Epithelial cell of prostate (primary cell): ENCODE measurements around the gene LRP8.
A peak's percentile ranks its signal among the peaks of the same experiment; 100 is the strongest.
"Not testable (repeated sequence)": the region's sequence is repeated elsewhere in the genome, so short reads cannot be mapped to it uniquely, and the experiment has no call there.

Experiments used
- DNase-seq: peaks from one replicate; pipeline ENCODE4 v3.0.0-alpha.2; 2011; ENCODE audit warnings: low read depth, low spot score
- H3K27ac ChIP-seq: fragments of 450-650 bp; 2 replicates; pipeline ENCODE4 v1.5.1; 2017; ENCODE audit warnings: mild to moderate bottlenecking

Gene LRP8

DNA sequence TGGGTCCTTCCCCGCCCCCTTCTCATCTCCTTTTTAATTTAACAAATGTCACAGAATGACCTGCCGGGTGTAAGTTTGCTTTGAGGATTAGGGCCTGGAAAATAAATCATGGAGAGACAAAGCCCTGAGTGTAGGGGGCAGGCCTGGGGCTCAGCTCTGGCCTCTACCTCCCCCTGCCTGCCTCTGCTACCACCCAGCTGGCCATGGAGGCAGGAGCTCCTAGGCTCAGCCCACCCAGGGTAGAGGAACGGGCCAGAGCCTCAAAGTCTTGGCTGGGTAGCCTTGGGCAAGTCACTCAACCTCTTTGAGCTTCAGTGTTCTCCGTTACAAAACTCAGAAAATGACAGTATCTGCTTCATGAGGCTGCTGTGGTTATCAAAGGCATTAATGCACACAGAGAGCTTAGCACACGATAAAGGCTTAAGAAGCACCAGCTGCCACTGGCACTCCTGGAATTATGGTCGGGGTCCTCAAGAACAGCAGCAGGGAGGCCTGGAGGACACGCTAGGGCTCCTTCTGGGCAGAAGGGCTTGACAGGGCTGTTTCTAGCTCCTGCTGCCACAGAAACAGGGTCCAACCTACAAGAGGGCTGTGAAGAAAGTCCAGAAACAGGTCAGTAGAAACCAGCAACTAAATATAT, 39.0 kb downstream of the LRP8 start:
- H3K27ac ChIP-seq, result no peak overlapping the region
- no peak for DNase-seq

DNA sequence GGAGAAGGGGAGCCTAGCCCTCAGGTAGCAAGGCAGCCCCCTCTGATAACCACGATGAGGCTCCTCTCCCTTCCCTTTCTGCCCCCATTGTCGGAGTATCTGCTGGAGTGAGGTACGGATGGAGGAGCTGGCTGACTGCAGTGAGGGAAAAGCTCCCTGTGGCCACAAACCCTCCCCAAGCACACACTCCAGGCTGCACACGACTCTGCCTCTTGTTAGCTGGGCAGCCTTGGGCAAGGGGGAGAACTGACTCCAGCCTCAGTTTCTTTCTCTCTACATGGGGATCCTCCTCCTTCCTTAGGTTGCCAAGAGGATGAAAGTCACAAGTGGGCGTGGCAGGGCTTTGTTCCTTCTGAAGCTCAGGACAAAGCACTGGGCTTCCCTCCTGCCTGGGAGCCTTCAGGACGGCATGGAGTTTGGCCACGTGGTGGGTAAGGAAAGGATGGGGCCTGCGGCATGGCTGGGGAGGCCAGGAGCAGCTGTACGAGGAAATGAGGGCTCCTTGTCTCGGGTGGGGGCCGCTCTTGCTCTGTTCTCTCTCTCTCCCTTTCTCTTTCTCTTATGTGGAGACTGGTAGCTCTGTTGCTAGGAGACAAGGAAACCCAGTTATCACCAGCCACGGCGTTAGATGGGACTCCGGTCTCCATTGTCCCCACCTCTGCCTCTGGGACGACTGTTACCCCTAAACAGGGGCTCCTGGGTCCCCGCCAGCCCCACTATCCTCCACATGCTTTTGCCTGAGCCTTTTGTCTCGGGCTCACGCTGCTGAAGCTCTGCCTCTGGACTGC, 39.7 kb downstream of the LRP8 start:
- H3K27ac ChIP-seq, result no peak overlapping the region
- DNase-seq, result no peak

DNA sequence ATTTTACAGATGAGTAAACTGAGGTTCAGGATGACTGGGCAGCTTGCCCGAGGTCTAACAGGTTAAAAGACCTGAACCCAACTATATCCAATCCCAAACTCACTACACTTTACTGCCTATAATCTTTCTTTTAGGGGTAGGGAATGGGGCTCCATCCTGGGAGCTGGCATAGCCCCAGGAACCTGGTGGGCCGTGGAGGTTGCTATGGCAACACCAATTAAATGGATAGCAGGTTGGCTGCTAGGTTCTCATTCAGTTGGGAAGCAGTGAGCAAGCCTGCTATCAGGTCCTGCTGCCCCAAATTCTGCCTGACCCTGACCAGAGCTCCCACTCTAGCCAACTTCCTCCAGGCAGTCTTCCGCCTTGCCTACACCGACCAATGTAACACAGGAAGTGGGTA, 40.9 kb downstream of the LRP8 start:
- no peak for DNase-seq
- no peak overlapping the region for H3K27ac ChIP-seq

DNA sequence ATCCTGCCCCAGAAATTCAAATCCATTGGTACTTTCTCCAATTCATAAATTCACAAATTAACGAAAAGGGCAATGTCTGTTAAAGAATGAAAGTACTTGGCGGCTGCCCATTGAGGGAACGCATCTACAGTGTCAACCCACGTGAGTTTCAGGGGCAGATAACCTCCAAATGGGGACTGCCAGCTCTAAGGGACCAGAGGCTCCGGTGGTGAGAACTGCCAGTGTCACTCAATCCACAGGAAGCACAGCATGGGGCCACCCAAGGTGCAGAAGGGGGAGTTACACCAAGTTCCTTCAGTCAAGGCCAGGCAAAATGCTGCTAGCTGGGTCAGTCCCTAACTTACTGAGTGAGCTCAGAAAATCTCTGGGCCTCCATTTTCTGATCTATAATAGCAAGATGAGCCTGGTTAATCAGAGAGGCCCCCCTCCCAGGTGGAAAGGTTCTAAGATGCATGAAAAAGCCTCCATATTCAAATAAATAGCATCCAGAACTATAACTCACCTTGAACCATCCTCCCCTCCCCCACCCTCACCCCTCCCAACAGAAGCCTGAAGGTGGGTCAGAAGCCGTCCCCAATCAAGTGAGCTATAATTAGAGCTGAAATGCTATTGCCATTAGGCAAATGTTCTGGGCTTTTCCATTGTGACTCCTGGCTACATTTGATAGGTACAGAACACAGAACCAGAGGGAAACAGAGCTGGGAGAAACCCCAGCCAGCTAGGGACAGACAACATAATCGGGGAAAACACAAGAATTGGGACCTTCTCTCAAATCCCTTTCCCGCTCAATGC, 41.7 kb downstream of the LRP8 start:
- DNase-seq, result no peak
- no peak overlapping the region for H3K27ac ChIP-seq

DNA sequence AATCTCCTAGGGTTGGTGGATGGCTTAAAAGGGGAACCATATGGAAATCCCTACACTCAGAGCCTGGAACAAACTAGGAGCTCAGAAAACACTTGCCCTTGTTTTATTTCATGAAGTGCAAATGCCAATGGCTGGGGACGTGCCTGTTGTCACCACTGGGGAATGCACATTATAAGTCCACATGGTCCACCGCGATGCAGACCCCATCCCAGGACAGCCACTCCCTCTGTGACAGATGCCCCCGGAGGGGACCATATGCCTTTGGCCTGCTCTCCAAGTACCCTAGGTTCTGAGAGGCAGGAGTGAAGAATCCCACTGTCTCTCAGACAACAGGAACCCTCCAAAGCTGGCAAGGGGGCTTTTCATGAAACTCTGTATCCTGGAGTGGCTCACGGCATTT, 42.3 kb downstream of the LRP8 start:
- H3K27ac ChIP-seq, result no peak overlapping the region
- DNase-seq, result no peak

DNA sequence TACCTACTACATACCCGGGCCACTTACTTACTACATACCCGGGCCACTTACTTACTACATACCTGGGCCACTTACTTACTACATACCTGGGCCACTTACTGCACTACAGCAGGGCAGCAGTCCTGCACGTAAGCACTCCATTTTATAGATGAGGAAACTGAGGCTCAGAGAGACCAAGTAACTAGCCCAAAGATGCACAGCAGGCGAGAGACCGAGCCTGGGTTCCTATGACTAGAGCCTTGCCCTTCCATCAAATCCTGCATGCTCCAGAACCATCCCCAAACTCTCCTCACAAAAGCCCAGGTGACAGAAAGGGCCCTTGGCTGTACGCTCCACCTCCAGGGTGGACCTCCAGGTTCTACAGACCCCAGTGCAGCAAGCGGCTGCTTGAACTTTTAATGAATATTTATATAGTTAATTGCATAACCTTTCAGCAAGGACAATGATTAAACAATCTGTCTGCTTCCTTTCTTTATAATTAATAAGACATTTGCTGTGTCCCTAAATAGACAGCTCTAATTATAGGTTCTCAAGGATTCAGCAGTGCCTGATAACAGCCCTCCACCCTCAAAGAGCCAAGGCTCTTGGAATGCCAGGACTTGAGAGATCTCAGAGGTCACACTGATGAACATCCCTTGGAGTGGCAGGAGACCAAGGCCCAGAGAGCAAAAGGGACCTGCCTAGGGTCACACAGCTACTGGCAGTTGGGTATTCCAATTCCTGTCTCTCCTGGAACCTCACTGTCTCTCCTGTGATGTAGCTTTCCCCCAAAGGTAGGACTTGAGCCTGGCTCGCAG, 43.4 kb downstream of the LRP8 start:
- H3K27ac ChIP-seq, result no peak overlapping the region
- no peak for DNase-seq

DNA sequence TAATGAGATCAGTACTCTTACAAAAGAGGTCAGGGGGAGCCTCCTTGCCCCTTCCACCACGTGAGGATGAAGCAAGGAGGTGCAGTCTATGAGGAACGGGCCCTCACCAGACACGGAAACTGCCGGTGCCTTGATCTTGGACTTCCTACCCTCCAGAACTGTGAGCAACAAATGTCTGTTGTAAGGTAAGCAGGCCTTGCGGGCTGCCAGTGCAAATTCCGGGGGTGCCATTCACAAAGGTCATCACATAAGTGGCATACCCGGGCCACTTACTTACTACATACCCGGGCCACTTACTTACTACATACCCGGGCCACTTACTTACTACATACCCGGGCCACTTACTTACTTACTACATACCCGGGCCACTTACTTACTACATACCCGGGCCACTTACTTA, 44.7 kb downstream of the LRP8 start:
- DNase-seq, H3K27ac ChIP-seq: not testable (repeated sequence)

DNA sequence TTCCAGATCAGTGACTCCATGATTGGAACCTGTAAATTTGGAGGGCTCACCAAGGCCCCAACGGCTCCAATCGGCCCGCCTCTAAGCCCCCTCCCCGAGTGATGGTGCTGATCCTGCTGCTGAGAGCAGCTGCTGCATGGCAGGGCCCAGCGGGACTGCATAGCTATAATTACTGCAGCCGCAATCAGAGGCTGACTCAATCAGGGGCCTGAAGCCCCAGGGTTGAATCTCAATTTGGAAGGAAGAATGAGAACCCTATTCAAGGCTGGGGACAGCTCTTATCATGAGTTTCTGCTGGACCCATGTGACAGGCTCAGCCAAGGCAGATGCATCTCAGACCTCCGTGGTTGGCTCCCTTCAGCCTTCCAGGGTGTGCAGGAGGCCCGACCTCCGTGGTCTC, 46.7 kb downstream of the LRP8 start:
- H3K27ac ChIP-seq, result no peak overlapping the region
- DNase-seq, result no peak

DNA sequence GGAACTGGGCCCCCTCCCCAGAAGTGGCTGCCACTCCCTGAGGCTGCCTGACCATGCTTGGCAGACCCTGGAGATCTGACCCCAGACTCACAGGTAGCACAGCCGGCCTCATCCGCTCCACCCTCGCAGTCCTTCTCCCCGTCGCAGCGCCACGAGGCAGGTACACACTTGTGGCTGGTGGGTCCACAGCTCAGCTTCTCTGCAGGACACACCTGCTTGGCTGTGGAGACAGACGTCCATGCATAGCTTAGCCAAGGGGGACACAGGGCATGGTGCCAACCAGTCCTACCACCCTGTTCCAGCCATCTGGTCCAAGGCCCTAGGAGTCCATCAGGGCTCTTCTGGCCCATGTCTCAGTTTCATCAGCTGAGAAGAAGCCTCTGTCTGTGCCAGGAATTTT, 47.4 kb downstream of the LRP8 start:
- H3K27ac ChIP-seq, result no peak overlapping the region
- DNase-seq, result no peak

DNA sequence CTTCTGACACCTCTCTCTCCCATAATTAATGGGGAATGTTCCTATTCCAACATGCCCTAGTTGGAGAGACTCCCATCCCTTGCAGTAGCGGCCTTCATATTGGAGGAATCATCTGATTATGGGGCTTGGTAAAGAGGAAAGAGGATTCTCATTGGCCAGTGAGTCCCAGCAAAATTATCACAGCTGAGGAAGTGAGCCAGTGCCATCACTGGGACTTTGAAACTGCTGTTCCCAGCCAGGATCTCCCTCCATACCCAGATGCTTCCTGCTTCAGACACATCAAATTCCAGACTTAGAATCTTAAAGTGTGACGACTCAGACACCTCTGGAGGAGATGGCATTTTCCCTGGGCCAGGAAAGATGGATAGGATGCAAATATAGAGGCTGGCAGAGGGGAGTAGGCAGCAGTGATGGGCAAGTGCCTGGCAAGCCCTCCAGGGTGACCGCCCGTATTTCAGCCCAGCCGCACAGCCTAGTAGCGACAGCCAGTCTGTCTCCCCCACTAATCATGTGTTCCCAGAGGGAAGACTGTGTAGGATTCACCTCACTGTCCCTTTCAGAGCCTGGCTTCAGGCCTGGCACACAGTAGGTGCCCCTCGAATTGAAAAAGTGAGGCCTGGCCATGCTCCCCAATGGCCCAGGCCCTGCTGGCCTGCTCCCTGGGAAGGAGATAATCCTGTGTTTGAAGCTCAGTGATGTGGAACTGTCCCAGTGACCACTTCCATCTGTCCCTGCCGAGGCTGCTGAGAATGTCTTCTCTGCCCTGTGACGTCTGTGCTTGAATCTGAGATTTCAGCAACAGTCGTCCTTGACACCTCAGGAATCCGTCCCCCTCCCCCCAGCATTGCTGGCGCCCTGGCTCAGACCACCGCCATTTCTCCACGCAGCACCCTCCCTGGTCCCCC, 48.3 kb downstream of the LRP8 start:
- H3K27ac ChIP-seq, result no peak overlapping the region
- no peak for DNase-seq

DNA sequence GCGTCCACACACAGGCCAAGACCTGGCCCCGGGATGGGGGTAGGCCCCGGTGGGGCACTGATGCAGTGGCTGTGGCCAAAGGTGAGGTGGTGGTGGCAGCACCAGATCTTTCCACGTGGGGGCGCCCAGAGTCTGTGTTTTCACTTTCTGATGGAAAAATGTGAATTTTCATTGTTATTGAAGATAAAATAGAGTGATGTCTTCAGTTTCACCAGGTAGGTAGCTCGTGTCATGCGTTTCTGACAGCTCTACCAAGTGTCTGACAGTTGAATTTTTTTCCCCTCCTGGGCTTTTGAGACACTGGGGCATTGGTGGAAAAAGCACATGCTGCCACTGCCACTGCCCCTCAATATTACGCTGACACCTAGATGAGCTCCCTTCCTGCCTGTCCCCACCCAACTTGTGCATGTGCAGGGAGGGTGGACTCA, 49.6 kb downstream of the LRP8 start:
- no peak for DNase-seq

DNA sequence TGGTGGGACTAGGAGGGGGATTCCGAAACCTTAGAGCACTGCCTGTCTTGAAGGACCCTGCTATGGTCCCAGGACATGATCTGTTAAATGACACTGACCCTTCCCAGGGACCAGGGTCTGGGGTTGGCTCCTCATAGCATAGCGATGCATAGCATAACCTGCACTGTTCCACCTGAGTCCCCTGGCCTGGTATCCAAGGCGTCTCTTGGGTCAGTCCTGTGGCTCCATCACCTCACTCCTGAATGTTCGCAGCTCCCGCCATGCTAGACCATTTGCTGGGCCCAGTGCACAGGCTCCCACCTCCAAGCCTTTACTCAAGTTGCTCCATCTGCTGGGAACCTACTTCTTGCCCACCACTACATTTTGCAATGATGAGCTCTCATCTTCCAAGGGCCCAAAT, 50.5 kb downstream of the LRP8 start:
- no peak for DNase-seq
- no peak overlapping the region for H3K27ac ChIP-seq

More for the DNA sequence above, 49.6 kb downstream of the LRP8 start:
- H3K27ac ChIP-seq, result no peak overlapping the region

DNA sequence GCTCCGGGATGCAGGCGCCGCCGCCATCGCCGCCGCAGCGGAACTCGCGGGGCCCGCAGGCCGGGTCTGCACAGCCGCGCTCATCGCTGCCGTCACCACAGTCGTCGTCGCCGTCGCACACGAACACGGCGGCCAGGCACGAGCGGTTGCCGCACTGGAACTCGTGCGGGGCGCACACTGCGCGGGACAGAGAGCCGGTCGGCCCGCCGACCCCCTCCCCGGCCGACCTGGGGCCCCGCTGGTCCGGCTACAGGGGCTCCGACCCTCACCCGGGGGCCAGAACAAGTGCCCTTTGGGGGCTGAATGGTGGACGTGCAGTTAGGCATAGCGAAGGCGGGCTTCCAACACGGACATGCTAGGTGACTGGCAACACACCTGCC, 51.0 kb downstream of the LRP8 start:
- H3K27ac ChIP-seq, result no peak overlapping the region
- no peak for DNase-seq

DNA sequence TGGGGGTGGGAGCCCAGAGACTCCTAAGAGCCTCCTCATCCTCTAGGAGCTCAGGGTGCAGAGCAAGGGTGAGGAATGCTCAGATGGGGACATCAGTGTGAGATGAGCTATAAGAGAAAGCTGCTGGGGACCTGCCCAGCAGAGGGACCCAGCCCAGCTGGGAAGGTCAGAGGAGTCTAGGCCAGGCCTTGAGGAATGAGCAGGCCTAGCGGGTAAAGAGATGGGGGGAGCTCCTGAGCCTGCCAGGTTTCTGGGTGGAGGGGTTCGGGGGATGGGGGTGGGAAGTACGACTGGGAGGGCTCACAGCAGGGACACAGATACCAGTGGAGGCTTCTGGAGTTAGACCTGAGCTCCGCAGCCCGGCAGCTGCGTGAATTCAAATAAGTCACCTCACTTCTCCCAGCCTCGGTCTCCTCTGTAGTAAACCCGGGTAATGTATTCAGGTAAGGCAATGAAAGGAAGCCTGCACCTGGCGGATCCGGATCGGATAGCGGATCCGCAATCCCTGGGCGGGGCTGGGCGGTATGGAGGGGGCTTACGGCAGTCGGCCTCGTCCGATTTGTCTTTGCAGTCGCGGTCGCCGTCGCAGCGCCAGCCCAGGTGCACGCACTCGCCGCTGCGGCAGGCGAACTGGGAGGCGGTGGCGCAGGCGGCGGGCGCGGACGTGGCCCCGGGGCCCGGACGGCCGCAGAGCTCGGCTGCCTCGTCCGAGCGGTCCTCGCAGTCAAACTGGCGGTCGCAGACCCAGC, 51.5 kb downstream of the LRP8 start:
- no peak for DNase-seq
- no peak overlapping the region for H3K27ac ChIP-seq

DNA sequence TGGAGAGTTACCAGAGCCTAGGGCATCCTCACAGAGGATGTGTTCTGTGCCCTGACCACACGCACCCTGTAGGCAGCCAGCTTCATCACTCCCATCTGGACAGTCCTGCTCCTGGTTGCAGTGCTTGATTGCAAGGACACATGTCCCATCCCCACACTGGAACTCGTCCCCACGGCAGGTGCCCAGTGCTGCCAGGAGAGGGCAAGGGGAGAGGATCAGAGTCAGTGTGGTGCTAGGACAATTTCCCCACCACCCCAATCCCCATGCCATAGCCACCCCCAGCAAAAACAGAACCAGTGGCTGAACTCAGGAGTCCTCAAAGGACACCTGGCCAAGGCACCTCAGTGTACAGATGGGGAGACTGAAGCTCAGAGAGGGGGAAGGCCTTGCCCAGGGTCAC, 52.3 kb downstream of the LRP8 start:
- DNase-seq, result no peak
- no peak overlapping the region for H3K27ac ChIP-seq

DNA sequence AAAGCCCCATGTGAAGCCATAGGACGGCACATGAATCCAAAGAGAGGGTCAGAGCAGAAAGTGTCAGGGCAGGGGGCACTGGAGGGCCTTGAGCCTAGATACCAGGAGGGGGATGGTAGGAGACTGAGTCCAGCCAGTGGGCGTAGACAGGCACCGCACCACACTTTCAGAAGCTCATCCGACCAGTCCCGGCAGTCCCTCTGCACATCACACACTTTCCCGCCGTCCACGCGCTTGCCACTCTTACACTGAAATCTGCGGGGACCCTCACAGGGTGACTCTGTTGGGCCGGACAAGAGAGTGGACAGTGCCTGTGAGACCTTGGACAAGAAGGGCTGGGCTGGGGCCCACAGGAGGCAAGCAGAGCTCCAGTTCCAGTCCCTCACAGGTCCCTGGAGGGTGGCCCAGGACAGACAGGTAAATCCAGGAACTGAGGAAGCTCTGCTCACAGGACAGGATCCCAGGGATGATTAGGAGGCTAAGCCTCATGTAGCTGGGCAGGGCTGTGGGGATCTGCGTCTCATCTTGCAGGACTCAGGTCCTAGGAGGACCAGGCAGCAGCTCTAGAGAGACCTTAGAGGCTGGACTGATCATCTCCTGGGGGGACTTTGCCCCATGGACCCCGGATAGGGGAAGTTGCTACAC, 53.2 kb downstream of the LRP8 start:
- no peak for DNase-seq
- no peak overlapping the region for H3K27ac ChIP-seq

DNA sequence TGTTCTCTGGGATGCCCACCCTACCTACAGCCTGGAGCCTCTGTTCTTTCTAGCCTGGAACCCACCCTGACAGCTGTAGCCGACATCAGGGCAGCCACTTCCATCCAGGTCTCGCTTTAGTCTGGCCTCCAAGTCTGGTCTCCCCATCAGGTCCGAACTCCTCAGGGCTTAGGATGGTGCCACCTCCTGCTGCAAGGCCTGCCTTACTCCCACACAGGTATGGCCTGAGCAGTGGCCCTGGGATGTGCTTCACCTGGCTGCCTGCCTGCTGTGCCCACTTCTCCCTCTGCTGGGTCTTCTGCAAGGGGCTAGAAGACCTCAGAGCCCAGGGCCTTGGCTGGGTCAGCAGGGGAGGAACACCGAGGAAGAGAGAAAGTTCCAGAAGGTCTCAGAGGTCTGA, 53.8 kb downstream of the LRP8 start:
- H3K27ac ChIP-seq, result no peak overlapping the region

DNA sequence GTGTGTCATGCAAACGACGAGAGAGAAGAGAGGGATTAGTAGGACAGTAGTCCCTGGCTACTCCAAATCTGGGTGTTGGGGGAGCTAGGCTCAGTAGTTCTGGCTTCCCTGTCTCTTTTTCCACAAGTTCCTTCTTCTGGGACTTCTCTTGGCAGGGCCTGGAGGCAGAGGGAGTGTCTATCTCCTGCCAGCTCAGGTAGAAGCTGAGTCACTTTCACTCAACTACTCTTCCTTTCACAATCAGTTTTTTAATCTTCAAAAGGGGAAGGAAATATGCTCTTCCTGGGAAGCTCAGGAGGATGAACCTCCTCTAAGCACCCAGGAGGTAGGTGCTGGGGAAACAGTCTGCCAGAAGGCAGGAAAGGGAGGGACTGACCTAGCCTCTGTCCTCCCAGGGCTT, 54.3 kb downstream of the LRP8 start:
- no peak overlapping the region for H3K27ac ChIP-seq
- peak; percentile 20 for DNase-seq

More for the DNA sequence above, 53.8 kb downstream of the LRP8 start:
- DNase-seq, result no peak
